ENCODE data around the gene SYT8.

DNA sequence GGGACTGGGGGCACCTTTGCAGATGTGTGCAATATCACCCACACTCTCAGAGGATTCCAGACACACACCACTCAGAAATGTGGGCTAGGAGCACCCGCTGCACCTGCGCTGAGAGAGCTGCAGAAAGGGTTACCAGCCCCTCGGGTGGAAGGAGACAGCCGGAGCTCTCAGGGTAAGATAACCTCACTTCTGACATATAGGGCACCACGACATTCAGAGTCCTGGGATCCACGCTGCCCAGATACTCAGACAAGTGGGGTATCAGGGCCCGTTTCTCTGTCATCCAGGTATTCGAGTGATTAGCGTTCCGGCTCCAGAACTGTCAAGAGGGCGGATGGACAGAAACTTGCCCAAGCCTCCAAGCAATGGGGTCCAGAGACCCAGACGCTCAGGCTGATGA lies 6.2 kb upstream of the SYT8 start:
- TF ChIP-seq GATA3 (IDR thresholded peaks at IDR 0.05; ENCODE audit: low read depth, low read length), result no peak
- no peak for TF ChIP-seq GATA2 (IDR thresholded peaks at IDR 0.05; ENCODE audit: low read depth, low read length)
